NCI-H1930 (cell line): Measurements from ENCODE around the gene TTLL11.

Experiments used
- DNase-seq, 2 experiments: peaks; one replicate each; lab custom pipeline; 2025; lab: John Stamatoyannopoulos, UW

TTLL11 gene

DNA sequence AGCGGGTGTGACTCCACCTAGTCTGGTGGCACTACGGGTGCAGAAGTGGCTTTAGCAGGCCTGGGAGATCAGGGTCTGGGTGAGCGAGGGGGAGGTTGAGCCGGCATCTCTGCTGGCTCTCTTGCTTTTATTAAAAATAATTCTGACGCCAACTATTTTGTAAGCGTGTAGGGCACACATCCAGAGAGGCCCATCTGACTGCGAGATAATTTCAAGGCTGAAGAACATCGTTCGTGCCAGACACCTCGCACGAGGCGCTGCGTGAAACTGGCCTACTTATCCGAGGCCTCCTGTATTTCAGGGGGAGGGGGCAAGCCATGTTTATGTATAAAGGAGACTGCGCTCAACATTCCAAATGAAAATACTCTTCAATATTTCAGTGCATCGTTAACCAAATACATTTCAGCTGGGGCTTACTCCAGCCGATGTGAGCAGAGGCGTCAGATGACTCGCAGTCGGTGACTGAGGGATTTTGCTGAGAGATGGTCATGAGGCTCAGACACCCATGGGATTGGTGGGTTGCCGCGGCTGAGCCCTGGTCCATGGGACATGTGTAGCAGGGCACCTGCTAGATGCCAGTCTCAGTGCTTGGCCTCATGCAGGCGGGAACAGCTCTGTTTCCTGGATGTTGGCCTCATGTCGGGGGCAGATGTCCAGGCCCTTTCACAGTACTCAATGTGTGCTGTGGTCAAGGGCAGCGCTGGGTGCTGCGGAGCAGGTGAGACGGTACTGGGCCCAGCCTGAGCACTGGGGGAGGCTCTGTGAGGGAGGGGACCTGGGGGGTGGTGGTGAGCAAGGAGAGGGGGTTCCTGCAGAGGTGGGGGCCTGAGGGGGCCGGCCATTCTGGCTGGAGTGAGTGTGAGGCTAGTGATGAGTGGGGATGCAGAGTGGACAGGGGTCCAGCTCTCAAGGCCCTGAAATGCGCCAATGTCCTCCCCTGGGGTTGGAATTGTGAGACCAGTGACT, 240.2 kb downstream of the TTLL11 start:
- DNase-seq = no peak

- no peak for DNase-seq
Observed at GRCh38 chr9:121852241-121852640, 240.9 kb downstream of the TTLL11 start.

DNA sequence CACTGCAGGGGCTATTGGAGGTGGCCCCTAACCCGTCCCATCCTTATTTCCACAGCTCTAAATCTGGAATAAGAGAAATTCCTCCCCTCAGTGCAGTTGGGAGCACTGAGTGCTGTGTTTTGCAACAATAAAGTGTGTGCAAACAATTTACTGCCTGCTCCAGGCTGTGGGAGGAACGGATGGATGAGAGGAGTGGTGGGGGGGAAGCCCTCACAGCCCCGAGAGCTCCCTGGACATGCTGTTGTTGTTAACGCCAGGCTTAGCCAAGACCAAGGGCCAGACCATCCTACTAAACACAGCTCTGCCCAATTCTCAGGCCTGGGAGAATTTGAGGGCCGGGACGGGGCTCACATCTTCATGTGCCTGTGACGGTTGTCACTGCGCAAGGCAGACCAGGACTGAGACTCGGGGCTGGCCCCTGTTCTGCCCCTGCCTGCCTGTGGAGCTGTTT, 241.4 kb downstream of the TTLL11 start:
- DNase-seq = no peak

DNA sequence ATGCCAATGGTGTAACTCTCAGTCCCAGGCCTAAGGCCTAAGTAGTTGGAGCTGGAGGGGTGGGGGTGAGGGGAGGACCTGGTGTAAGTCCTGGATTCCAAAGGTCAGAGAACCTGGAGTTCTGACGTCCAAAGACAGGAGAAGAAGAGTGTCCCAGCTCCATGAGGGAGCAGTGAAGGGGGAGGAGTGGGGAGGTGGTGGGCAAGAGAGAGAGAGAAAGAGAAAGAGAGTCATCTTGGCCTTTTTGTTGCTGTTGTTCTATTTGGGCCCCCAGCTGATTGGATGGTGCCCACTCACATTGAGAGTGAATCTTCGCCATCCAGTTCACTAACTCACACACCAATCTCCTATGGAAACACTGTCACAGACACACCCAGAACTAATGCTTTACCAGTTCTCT, 242.7 kb downstream of the TTLL11 start:
- no peak for DNase-seq

GRCh38 chr9:121849554-121849953, 243.6 kb downstream of the TTLL11 start:
- DNase-seq = no peak

DNA sequence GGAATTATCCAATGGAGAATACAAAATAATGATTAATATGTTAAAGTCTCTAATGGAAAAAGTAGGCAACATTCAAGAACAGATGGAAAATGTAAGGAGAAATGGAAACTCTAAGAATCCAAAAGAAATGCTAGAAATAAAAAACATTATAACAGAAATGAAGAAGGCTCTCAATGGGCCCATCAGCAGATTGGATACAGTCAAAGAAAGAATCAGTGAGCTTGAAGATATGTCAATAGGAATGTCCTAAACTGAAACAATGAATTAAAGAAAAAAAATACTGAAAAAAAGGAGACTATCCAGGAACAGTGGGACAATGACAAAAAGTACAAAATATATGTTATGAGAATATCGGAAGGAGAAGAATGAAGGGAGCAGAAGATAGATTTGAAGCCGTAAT, 248.5 kb downstream of the TTLL11 start:
- no peak for DNase-seq

DNA sequence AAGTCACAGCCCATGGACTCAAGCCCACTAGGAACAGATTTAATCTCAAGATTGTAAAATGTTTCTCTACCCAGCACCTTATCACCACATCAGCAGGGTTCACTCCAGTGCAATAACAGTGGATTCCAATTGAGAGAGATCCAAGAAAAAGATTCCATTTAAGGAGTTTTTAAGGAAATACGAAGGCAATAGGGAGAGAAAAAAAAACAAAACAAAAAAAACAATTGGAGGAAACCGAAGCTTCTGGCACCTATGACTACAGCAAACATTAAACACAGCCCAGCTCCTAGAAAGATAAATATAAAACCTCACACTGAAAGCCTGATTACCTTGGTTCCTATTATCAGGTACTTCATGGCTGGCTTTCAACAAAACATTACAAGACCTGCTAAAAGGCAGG, 249.0 kb downstream of the TTLL11 start:
- no peak for DNase-seq

GRCh38 chr9:121842612-121842978, 250.5 kb downstream of the TTLL11 start:
- DNase-seq = no peak

DNA sequence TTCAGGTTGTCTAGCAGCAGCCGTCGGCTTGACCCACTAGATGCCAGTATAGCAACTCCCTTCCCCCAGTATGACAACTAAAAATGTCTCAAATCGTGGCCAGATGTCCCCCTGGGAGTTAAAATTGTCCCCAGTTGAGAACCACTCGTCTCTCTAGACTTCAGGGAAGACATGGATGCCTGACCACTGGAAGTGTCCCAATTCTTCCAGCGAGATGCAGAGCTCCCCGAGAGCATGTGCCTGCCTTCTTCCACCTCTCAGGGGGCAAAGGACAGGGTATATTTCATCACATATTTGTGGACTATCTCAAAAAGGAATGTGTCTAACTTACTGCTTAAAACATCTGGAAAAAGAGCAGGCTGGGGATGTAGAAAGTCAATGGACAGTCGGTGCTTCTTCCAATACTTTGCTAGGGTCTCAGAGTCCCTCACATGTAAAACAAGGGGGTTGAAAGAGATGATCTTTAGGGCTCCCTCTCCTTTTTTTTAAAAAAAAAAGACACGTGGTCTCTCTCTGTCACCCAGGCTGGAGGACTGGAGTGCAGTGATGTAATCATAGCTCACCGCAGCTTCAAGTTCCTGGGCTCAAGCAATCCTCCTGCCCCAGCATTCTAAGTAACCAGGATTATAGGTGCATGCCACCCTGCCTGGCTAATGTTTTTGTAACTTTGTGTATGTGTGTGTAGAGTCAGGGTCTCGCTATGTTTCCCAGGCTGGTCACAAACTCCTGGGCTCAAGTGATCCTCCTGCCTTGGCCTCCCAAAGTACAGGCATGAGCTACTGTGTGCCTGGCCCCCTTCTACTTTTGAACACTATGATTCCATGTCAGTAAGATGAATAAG, 251.1 kb downstream of the TTLL11 start:
- no peak for DNase-seq

GRCh38 chr9:121840838-121841760, 252.0 kb downstream of the TTLL11 start:
- no peak for DNase-seq

DNA sequence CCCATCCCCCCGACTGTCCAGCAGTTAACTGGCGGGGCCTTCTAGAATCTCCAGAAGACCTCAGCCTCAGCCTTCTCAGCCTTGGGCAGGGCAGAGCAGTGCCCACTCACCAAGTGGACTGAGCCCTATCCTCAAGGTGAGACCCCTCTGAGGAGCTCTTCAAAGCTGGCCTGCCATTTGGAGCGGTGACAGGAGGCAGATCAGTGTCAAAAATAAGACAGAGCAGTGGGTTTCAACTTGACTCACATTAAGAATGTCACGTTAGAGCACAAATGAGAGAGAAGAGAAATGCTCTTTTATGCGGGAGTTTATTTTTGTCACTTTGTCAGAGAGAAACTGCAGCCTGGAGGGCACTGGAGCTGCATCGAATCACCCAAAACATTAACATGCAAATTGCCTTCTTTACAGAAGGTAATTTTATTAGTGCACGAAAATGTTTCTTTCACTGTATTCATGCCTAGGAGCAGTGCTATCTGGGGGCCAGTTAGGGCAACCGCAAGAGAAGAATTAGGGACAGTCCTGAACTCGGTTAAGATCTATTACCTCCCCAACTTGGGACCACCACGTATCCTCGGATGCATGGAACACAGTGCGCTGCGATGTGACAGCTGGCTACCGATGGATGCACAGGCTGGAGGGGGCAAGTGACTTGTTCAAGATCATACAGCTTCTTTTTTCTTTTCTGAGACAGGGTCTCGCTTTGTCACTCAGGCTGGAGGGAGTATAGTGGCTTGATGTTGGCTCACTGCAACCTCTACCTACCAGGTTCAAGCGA, 253.2 kb downstream of the TTLL11 start:
- no peak for DNase-seq

DNA sequence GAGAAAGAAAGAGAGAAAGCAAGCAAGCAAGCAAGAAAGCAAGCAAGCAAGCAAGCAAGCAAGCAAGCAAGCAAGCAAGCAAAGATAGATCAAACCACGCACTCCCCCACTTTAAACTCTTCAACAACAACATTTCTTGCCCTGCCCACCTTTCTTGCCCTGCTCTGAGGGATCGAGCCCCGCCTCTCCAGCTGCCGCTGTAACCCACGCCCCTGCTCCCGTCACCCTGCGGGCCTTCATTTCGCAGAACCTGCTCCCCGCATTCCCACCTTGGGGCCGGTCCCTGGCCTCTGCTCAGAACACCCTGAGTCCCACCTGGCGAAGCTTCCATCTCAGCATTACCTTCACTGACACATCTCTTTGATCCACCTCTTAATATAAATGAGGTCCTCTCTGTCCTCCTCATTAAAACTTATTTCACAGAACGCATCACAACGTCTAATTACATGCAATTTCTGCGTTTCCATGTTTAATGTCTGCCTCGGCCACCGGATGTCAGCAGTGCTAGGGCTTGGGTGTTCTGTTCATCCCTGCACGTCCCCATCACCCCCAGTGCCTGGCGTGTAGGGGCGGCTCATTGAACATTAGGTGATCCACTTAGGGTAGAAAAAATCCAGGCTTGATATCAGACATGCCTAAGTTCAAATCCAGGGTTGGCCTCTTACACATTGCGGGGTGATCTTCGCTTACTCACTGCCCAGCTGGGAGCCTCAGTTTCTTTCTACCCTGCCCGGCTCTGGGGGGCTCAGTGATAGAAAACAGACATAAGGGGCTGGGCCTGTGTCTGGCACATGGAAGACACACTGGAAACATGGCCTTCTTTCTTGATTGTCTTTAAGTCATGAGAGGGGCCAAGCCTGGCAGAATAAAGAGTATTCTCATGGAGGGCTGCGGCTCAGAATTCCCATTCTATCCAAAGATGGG, 254.1 kb downstream of the TTLL11 start:
- no peak for DNase-seq

DNA sequence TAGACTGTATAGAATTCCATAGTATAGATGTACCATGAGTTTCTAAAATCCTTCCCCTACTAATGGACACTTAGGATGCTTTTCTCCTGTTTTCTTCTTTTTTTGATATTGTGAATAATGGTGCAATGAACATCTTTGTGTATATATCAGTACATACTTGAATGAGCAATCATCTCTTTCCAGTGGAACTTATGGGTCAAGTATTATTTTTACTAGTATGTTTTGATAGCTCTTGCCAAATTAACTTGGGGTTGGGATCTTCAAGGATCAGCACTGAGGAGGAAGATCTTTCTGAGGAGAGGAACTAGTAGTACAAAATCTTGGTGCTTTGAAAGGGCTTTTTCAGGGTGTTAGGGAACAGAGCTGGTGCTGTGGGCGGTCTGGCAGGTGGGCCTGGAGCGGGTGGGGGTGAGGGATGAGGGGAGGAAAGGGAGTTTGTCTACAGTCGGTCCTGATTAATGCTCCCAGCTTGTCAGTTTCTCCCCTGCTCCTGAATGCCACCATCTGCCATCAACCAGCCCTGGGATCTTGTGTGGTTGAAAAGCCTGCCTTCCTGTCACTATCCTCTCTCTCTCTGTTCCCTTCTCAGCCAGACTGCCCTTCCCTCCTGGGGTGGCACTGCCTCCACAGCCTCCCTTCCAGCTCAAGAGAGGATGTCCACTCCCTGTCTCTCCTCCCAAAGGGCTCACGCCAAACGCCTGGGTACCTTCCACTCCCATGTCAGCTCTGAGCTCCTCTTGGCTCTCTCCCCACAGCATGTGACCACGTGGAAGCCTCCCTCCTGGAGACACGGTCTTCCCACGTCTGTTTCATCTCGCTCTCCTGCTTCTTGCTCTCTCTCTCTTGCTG, 255.8 kb downstream of the TTLL11 start:
- DNase-seq = no peak

DNA sequence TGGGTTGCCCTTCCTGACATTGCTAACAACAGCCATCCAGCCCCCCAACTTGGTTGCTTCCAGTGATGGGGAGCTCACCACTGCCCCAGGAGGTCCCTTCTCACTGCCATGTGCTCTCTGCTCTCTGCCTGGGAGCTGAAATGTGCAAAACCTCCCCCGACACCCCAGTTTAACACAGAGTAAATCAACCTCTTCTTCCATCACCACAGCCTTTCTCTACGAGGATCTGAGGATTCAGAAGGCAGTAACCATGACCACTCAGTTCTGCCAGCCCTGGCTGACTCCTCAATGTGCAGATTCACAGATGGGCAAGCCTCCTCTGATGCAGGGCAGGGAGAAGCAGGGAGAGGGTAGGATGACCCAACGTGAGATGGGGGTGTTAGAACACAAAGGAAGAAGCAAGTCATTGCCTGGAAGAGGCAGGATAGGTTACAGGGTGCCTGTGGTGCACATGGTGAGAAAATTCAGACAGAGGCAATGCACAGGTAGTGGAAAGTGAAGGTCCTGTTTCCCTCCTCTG, 256.7 kb downstream of the TTLL11 start:
- no peak for DNase-seq

GRCh38 chr9:121835587-121836365, 257.3 kb downstream of the TTLL11 start:
- DNase-seq = no peak

DNA sequence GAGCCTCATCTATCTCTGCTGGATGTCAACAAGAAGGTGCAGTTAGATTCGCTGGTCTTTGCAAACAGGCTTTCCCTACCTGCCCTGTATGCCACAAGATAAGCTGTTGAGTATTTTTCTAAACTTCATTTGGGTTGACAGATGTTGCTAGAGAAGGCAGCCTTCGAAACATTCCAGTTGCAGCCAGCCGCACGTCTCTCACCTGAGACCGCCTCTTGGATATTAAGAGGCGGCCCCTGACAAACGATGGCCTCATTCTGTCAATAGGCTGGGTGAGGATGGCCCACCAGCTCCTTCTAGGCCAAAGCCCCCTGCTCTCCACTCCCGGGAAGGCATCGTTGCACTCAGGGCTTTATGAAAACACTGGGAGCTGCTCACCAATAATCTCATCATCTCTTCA, 260.0 kb downstream of the TTLL11 start:
- no peak for DNase-seq

- no peak for DNase-seq
Observed at GRCh38 chr9:121831869-121832268, 261.2 kb downstream of the TTLL11 start.
